Renal cortical epithelial cell (primary cell): Measurements from ENCODE around the gene MALAT1. TPM values are rescaled to one million over a fixed set of nuclear protein-coding genes. Genes with fewer than 3 reads are reported as not detected.

Source experiments
- total RNA-seq: library from RNA; depleted of rRNA; stranded (reverse); fragments of >200 nt; gene quantifications from 2 replicates; pipeline ENCODE4 v1.2.3, GENCODE V29; 2014

The MALAT1 gene
- total RNA-seq, 1 donor from 2014 or later, result 12,764 TPM

Other genes starting within 250 kb of the MALAT1 start
- gene POLA2, start 237.1 kb upstream of the MALAT1 start, total RNA-seq, result 3.2 and 7.1 TPM in 2 replicates
- gene CDC42EP2, start 184.2 kb upstream of the MALAT1 start, total RNA-seq, result 10.9 and 14.1 TPM in 2 replicates
- gene DPF2, start 165.2 kb upstream of the MALAT1 start, total RNA-seq, result 23.1 and 47.2 TPM in 2 replicates
- gene TIGD3, start 144.3 kb upstream of the MALAT1 start, total RNA-seq, result 0.17 TPM in 1 of 2 replicates, not detected in the other
- gene SLC25A45, start 116.4 kb upstream of the MALAT1 start, total RNA-seq, result 0.52 and 0.65 TPM in 2 replicates
- 67.5 and 89.6 TPM in 2 replicates for gene FRMD8, start 112.4 kb upstream of the MALAT1 start, total RNA-seq
- gene NEAT1, start 76.2 kb upstream of the MALAT1 start, total RNA-seq, result 17.4 and 141 TPM in 2 replicates
- gene SCYL1, start 26.0 kb downstream of the MALAT1 start, total RNA-seq, result 48.8 and 57.2 TPM in 2 replicates
- gene LTBP3, start 59.3 kb downstream of the MALAT1 start, total RNA-seq, result 11.6 and 82.8 TPM in 2 replicates
- 33.8 and 53.1 TPM in 2 replicates for gene ZNRD2, start 71.4 kb downstream of the MALAT1 start, total RNA-seq
- gene FAM89B, start 73.5 kb downstream of the MALAT1 start, total RNA-seq, result 10.1 and 14.8 TPM in 2 replicates
- 31.0 and 39.4 TPM in 2 replicates for gene EHBP1L1, start 77.0 kb downstream of the MALAT1 start, total RNA-seq
- 0.20 TPM in 1 of 2 replicates, not detected in the other for gene KCNK7, start 96.8 kb downstream of the MALAT1 start, total RNA-seq
- gene MAP3K11, start 115.2 kb downstream of the MALAT1 start, total RNA-seq, result 27.1 and 43.3 TPM in 2 replicates
- 16.7 and 50.2 TPM in 2 replicates for gene PCNX3, start 116.7 kb downstream of the MALAT1 start, total RNA-seq
- gene SIPA1, start 139.1 kb downstream of the MALAT1 start, total RNA-seq, result 16.8 and 29.1 TPM in 2 replicates
- 15.3 and 23.2 TPM in 2 replicates for gene RELA, start 163.9 kb downstream of the MALAT1 start, total RNA-seq
- 29.5 and 33.7 TPM in 2 replicates for gene KAT5, start 213.2 kb downstream of the MALAT1 start, total RNA-seq
- 17.2 and 21.5 TPM in 2 replicates for gene RNASEH2C, start 221.8 kb downstream of the MALAT1 start, total RNA-seq